ENCODE measurements around the gene SERTAD1. TPM values are rescaled to one million over a fixed set of nuclear protein-coding genes. Genes with fewer than 3 reads are reported as not detected.
A peak's percentile ranks its signal among the peaks of the same experiment; 100 is the strongest.
"Not testable (repeated sequence)": the region's sequence is repeated elsewhere in the genome, so short reads cannot be mapped to it uniquely, and the experiment has no call there.

The SERTAD1 gene
- total RNA-seq, 1 experiment from 2014 or later, result 8.6 TPM

- Mint-ChIP-seq H3K4me3 (ENCODE audit: unreplicated experiment) (peak overlapping the region; percentile 79), H3K27me3 (ENCODE audit: insufficient read depth, unreplicated experiment) (peaks cover 4% of the 10 kb centered on the region), H3K9me3 (ENCODE audit: unreplicated experiment) (no peaks in the 10 kb centered on the region), H3K4me1 (ENCODE audit: low read depth, unreplicated experiment) (peaks cover 20% of the 10 kb centered on the region), H3K27ac (ENCODE audit: unreplicated experiment) (peak overlapping the region; percentile 92), H3K36me3 (ENCODE audit: insufficient read depth, unreplicated experiment) (peaks cover 16% of the 10 kb centered on the region)
- Histone ChIP-seq H3K4me3 (ENCODE audit: low read depth, low read length) (peak overlapping the region; percentile 73), H3K4me1 (peaks cover 20% of the 10 kb centered on the region), H3K36me3 (ENCODE audit: control insufficient read depth, insufficient read depth, low read length) (no peaks in the 10 kb centered on the region), H3K27me3 (replicated peaks; ENCODE audit: control insufficient read depth, insufficient read depth, low read length) (no peaks in the 10 kb centered on the region), H3K9me3 (no peaks in the 10 kb centered on the region)
- intact Hi-C loops (cut with micrococcal nuclease; ENCODE audit: unreplicated experiment), result loop anchor here (1.0 to 5.0 kb wide), 4 partner anchors 22 to 137 kb away; partner anchors contain the start of genes LTBP4 and SERTAD1
- TF ChIP-seq CTCF (IDR thresholded peaks at IDR 0.05; ENCODE audit: insufficient read depth in 1 of 2, low read depth in 1 of 2, low read length in 1 of 2, severe bottlenecking in 1 of 2, unreplicated experiment in 1 of 2), result no peak
- POLR2A ChIA-PET, result interaction anchor here (0.9 to 2.5 kb wide), 13 partner anchors 12 to 286 kb away, joined by 3 to 26 read pairs (median 6); partner anchors contain the start of genes ACTMAP, C19orf47, PLD3 and SERTAD1
- BruUV-seq (replicated peaks), result TSS peak; percentile 90
- peak in 1 of 2 experiments; percentile 51 for DNase-seq
- CTCF ChIA-PET, result interaction anchor here (0.7 to 3.2 kb wide), 15 partner anchors 12 to 1241 kb away, joined by 3 to 34 read pairs (median 8); partner anchors contain the start of genes SERTAD1 and SERTAD3
Measured at GRCh38 chr19:40465025-40465556, 39.3 kb upstream of the SERTAD1 start.

- Histone ChIP-seq H3K9me3 (no peaks in the 10 kb centered on the region), H3K27me3 (replicated peaks; ENCODE audit: control insufficient read depth, insufficient read depth, low read length) (no peaks in the 10 kb centered on the region), H3K4me3 (ENCODE audit: low read depth, low read length) (peak overlapping the region; percentile 73), H3K36me3 (ENCODE audit: control insufficient read depth, insufficient read depth, low read length) (no peaks in the 10 kb centered on the region), H3K4me1 (peaks cover 20% of the 10 kb centered on the region)
- peak; percentile 86 for TF ChIP-seq CTCF (IDR thresholded peaks at IDR 0.05; ENCODE audit: insufficient read depth in 1 of 2, low read depth in 1 of 2, low read length in 1 of 2, severe bottlenecking in 1 of 2, unreplicated experiment in 1 of 2)
- intact Hi-C loops (cut with micrococcal nuclease; ENCODE audit: unreplicated experiment), result loop anchor here (1.0 to 5.0 kb wide), 5 partner anchors 11 to 138 kb away; partner anchors contain the start of genes LTBP4 and SERTAD1
- DNase-seq, result peak; percentile 91 to 93
- Mint-ChIP-seq H3K4me1 (ENCODE audit: low read depth, unreplicated experiment) (peaks cover 20% of the 10 kb centered on the region), H3K27ac (ENCODE audit: unreplicated experiment) (peak overlapping the region; percentile 92), H3K36me3 (ENCODE audit: insufficient read depth, unreplicated experiment) (peaks cover 16% of the 10 kb centered on the region), H3K4me3 (ENCODE audit: unreplicated experiment) (peak overlapping the region; percentile 79), H3K9me3 (ENCODE audit: unreplicated experiment) (no peaks in the 10 kb centered on the region), H3K27me3 (ENCODE audit: insufficient read depth, unreplicated experiment) (peaks cover 4% of the 10 kb centered on the region)
- no TSS peak for BruUV-seq (replicated peaks)
- ChIA-PET POLR2A (interaction anchor here (0.6 to 2.5 kb wide), 6 partner anchors 11 to 159 kb away, joined by 3 to 26 read pairs (median 10); partner anchors contain the start of genes SERTAD1 and SERTAD3), CTCF (interaction anchor here (0.6 to 3.2 kb wide), 20 partner anchors 10 to 682 kb away, joined by 3 to 34 read pairs (median 6); partner anchors contain the start of genes SERTAD1 and SERTAD3)
Measured at GRCh38 chr19:40464059-40465024, 38.5 kb upstream of the SERTAD1 start.

GRCh38 chr19:40463587-40464037 lies 37.8 kb upstream of the SERTAD1 start:
- not testable (repeated sequence) for H3K4me3 Mint-ChIP-seq (ENCODE audit: unreplicated experiment); H3K27ac Mint-ChIP-seq (ENCODE audit: unreplicated experiment); H3K9me3 Mint-ChIP-seq (ENCODE audit: unreplicated experiment); H3K9me3 ChIP-seq; BruUV-seq (replicated peaks); H3K4me3 ChIP-seq (ENCODE audit: low read depth, low read length); DNase-seq; H3K27me3 Mint-ChIP-seq (ENCODE audit: insufficient read depth, unreplicated experiment); H3K36me3 ChIP-seq (ENCODE audit: control insufficient read depth, insufficient read depth, low read length); H3K27me3 ChIP-seq (replicated peaks; ENCODE audit: control insufficient read depth, insufficient read depth, low read length)
- Mint-ChIP-seq H3K36me3 (ENCODE audit: insufficient read depth, unreplicated experiment) (peaks cover 16% of the 10 kb centered on the region), H3K4me1 (ENCODE audit: low read depth, unreplicated experiment) (peaks cover 20% of the 10 kb centered on the region)
- ChIA-PET POLR2A (interaction anchor here (0.6 to 2.5 kb wide), 5 partner anchors 10 to 158 kb away, joined by 3 to 26 read pairs (median 10); partner anchors contain the start of genes SERTAD1 and SERTAD3), CTCF (interaction anchor here (0.6 to 3.2 kb wide), 19 partner anchors 10 to 683 kb away, joined by 3 to 34 read pairs (median 5); partner anchors contain the start of genes SERTAD1 and SERTAD3)
- peaks cover 20% of the 10 kb centered on the region for H3K4me1 ChIP-seq
- intact Hi-C loops (cut with micrococcal nuclease; ENCODE audit: unreplicated experiment), result loop anchor here (1.0 kb wide), 1 partner anchor 10 kb away; no protein-coding TSS in a partner anchor

Data from Caco-2 (cell line).